Fibroblast of skin of left biceps (primary cell): ENCODE results near the gene FAM193B.
A peak's percentile ranks its signal among the peaks of the same experiment; 100 is the strongest.

Source experiments
- DNase-seq, 2 experiments: peaks; one replicate each; pipeline ENCODE4 v3.0.0-alpha.2; 2013; ENCODE audit warnings: low read depth in 2 of 2

Gene FAM193B

DNA sequence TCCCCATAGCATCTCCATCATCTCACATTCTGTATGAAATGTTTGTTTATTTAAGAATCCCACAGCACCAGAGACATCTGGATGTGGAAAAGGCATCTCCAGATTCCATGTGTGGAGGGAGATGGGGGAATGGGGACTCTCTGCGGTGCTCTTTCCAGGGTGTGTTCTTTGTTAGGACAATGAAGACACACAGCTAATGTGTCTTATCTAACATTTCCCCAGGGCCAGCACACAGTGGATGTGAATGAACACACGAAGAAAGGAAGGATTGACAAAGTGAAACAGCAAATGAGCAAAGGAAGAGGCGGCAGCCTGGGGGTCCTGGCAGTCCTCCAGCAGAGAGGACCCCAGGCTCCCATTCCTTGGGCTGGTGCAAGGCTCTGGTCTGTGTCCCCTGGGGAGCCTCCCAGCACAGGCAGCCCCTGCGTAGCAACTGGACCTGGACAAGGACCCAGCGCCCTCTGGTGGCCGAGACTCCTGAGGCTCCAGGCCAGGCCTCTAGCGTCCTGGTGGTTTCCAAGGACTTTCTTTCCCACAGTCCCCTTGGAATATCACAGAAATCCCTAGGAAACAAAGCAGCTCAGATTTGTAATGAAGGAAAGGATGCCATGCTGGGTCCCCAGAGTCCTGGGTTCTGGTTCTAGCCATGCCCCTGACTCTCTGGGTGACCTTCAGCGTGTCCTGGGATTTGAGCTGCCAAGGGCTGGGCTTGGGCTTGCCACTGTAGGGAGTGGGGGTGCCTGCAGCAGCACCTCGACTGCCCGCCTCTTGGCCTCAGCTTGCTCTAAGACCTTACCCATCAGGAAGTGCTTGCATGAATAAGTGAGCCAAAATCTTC is 53.5 kb downstream of the FAM193B start:
- no peak for DNase-seq

DNA sequence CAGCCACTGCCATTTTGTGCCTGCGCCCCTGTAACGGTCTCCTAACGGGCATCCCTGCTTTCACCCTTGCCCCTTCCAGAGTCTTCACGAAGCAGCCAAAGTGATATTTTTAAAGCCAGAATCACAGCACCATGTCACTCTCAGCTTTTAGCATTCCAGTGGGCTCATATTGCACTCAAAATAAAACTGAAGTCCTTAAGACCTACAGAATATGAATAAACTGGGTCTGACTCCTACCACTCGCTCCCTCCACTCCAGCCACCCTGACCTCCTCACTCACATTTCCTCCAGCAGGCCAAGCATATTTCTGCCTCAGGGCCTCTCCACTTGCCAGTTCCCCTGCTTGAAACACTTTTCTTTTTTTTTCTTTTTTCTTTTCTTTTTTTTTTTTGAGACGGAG is 54.5 kb downstream of the FAM193B start:
- DNase-seq = no peak

DNA sequence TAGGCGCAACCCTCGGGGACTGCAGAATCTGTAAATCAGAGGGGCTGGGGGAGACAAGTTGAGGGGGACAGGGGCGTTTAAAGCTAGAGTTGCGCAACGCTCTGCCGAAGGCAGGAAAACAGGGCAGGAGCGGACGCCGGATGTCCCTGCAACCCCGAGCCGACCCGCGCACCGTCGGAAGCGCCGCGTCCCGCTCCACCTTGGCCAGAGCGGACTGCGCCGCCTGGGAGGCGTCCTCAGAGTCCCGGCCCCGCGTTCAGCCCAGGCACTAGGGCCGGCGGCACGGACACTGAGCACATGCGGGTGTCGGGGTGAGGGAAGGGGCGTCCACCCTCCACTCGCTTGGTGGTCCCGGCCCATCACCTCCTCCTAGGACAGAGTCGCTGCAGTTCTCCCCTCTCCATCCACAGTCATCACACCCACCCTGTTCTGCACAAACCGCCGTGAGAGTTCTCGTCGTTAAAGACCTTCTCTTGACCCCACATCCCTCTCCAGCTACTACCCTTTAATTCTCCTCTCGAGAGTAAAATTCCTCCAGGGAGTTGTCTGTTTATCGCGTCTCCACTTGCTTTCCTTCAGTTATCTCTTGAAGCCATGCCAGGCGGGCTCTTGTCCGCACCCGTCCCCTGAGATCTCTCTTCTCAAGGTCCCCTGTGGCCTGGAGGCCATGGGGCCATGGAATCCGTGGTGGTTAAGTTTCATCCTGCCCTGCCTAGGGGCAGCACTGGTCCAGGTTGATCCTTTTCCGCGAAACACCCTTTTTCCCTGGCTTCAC is 56.2 kb downstream of the FAM193B start:
- no peak for DNase-seq

DNA sequence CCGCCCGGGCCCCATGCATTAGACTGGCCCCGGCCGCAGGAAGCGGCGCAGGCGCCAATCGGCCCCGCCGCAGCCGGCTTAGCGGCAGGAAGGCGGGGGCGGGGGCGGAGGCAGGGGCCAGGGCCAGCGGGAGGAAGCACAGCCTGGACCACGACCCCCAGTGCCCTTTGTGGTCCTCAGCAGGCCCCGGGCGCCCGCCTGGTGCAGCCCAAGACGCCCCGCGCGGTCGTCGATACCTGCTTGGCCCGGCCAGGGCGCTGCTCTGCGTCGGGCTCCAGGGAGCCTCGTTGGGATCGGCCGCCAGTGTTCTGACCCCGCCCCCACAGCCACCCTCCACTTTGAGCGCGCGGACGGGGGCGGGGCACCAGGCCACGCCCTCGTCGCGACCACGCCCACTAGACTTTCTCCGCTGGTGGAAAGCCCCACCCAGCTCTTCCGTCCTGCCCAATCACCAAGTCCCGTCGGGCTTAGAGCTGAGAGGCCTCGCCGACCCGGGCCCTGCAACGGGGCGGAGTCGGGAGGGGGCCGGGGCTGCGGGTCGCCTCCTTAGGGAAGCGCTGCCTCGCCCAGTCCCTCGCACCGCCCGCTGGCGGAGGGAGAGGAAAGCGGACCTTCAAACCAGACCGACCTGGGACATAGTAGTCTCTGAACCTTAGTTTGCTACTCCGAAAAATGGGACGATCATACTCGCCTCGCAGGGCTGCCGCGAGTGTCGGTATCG is 56.9 kb downstream of the FAM193B start, which contains the start of gene PDLIM7:
PDLIM7 (minus strand) TSS at position 313 of the 721 bp plus-strand sequence. CDS start 1,092 bp downstream, outside the sequence.
- DNase-seq = peak; percentile 93 to 95

DNA sequence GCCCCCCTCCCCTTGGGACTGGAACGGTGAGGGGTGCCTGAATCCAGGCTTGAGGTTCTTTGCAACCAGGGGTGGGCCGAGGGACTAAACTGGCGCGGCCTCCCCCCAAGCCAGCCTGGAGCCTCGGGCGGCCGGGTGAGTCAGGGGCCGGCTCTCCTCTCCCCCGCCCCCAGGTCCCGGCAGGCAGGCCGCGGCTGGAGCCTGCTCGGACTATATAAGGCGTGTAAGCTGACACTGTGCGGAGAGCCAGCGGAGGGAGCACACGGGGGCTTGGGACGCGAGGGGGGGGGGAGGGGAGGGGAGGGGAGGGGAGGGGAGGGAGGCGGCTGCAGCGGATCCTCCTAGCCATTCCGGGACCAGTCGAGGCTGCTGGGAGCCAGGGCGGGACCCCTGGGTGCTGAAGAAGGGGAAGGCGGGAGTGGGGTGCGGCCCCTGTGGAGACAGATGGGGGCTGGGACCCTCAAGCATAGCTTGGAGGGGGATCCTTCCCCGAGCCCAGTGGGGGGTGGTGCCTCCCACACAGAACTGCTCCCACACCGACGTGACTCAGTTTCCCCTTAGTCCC is 57.6 kb downstream of the FAM193B start:
- DNase-seq = peak; percentile 90 to 92

DNA sequence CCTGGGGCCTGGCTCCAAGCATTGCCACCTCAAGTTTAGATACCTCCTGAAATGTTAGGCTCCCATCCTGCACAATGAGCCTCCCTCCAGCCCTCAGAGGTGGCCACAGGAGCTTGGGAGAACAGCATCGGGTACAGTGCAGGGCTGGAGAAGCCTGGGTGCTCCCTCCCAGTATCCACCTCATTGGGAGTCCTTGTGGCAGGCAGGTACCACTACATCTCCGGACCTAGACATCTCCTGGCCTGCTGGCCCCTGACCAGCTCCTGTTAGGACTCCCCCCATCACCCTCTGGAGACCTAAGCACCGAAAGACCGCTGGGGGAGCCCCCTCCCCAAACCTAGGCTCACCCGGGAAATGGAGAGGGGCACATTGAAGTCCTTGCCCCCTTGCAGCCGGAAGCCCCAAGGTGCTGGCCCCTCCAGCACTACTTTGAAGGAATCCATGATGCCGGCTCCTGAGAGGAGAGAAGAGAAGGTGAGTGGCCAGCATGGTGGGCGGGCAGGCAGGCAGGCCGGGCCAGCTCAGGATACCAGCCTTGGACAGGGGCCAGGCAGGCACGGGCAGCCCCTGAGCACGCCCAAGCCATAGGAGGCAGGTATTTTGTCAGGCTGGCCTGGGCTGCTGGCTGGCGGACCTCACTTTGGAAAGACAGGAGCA is 58.2 kb downstream of the FAM193B start:
- no peak for DNase-seq

DNA sequence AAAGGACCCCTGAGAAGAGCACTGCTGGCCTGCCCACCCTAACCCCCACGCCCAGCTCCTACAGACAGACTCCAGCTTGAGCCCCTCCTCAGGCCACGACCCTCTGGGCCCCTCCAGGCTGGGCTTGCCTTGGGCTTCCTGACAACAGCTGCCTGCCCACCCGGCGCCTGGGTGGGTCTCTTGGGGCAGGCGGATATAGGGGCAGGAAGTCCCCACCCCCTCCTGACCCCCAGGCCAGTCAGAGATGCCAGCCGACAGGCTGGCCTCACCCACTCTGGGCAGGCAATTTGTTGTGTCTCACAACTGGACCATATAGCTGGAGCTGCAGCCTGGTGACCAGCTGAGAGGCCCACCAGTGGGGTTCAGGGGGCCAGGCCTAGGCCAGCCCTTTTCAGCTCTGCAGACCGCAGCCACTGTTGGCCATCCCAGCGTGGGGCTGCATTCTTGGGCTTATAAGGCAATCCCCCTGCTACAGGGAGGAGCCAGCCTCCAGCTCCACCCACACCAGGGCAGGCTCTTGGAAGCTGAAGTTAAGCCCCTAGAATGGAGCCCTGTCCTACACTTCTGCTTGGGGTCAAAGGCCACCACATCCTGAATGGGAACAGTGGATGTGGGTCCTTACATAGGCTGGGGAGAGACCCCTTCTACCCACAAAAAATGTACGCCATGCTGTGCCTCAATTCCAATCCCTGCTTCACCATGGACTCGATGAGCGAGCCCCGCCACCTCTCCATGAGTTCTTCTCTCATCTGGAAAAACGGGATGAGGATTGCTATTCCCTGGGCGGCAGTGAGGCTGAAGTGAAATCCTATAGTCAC is 58.9 kb downstream of the FAM193B start:
- peak; percentile 72 to 74 for DNase-seq

DNA sequence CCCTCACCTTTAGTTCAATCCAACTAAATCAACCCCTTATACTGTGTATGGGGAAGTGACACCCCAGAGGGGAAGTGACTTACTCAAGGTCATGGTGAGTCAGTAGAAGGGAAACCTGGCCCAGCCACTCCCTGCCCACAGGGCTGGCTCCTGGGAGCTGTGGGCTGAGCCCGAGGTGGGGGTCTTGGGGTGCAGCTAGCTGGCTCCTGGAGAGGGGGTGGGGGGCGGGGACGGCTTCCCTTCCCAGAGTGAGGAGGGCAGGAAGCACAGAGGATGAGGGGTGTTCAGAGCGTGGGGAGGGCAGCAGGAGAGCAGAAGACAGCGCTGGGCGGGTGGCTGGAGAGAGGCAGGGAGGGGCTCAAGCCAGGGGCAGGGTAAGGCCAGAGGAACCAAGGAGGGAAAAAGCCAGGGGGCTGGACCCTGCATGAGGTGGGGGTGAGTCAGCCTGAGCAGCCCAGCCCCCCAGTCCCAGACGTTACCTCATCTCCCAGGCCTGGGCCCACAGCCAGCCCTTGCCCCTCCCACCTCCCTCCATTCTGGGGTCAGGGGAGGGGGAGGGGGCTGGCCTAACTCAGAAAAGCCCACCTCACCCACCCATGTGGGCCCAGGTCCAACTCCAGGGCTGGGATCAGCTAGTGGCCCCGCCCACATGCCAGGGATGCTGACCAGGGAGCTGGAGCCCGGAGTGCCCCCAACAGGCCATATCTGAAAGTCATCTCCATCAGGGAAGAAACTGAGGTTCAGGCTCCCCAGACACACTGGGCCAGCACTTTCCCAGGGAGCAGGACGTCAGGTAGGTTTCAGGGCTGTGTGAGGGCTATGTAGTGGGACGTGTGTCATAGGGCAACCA is 59.8 kb downstream of the FAM193B start:
- peak; percentile 75 to 81 for DNase-seq

DNA sequence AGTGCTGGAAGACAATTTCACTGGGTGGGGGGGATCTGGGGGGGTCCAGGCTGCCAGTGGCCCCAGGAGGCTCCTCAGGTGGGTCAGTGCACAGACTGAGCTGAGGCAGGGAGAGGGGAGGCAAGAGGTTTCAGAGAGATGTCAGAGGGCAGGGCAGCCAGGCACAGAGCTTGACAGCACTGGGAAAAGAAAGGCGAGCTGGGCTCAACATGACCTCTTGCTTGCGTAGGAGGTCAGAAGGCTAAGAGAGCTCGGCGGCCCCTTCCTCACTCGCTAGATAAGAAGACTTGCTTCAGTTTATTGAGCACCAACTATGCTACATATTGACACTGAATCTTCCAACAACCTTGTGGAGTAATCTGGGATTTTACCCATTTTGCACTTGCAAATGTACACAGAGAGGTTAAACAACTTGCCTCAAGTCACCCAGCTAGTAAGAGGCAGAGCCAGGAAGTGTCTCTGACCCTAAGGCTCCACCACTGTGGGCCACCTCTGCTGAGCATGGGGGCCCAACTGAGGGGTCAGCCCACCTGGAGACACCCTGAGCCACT is 60.5 kb downstream of the FAM193B start:
- no peak for DNase-seq

DNA sequence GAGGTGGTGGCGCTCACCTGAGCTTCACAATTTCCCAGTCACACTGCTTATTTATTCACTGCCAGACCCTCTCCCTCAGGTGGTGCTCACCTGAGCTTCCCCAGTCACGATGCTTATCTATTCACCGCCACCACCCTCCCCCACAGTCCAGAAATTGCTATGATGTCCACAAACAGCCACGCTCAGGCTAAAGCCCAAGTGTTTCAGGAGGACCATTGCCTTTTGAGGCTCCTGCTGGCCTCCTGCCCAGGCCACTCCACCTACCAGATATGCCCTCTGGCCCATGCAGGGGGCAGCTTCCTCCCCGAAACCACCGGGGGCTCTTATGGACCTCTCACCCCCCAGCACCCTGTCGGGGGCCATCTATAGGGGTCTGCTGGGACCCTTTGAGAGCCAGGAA is 61.5 kb downstream of the FAM193B start:
- DNase-seq = no peak

DNA sequence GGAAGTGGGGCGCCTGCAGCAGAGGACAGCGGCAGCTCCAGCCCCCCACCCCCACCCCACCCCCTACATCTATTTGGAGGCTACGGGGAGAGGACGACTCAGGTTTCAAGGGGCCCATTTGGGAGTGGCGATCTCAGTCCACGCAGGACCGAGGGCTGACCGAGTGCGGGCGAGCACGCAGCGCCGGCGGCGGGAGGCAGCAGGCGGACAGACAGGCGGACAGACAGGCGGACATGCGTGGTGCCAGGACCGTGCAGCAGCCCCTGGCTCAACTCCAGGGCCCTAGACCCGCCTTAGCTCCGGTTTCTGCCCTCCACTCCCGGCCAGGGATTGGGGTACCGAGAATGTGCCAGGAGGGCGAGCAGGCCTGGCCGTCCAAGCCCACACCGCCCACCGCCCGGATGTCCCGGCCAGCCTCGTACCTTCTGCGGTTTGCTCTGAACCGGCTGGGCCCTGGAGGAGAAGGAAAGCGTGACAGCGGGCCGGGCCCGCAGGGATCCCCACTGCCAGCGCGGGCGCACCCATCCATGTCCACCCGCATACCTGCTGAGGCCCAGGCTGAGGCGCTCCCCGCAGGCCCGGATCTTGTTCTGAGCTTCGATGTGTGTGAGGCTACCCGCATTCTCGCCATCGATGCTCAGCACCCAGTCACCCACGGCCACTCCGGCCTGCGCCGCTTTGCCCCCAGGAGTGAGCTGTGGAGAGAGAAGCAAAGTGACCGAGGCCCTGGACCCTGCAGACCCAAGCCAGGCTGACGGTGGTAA is 62.2 kb downstream of the FAM193B start:
- DNase-seq = no peak

DNA sequence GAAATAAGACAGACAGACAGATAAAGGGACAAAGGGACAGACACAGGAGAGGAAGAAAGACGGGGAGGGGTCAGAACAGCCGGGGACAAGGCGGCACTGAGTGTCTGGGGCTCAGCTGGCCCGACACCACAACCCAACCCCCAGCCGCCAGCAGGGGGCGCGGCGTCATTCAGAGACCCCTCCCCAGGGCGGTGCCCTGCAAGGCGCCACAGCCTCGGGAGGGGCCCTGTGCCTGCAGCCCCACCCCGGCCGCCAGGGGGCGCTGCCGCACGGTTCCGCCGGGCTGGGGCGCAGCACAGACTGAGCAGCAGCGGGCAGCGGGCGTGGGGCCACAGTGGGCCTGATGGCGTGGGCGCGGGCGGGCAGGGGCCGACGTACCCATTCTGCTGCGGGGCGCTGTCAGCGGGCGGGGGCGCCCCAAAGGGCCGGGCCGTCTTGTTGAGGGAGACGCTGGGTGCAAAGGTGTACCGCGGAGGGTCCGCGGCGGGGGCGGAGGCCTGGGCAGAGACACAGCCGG is 62.9 kb downstream of the FAM193B start:
- DNase-seq = no peak

DNA sequence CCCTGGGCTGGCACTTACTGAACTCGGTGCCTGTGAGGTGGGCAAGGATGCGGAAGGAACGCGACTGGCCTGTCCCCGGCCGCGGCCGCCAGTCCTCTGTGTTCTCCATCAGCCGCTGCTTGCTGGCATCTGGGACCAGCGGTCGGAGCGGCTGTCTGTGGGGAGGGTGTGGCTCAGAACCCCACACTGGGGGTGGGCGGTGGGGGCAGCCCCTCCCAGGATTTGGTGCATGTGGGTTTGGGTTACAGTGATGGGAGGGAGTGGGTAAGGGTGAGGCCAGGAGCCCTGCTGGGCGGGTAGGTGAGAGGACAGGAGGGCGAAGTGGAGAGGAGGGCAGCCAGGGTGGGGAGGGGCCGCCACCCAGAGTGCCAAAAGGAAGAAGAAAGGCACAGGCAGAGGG is 63.4 kb downstream of the FAM193B start:
- DNase-seq = no peak

DNA sequence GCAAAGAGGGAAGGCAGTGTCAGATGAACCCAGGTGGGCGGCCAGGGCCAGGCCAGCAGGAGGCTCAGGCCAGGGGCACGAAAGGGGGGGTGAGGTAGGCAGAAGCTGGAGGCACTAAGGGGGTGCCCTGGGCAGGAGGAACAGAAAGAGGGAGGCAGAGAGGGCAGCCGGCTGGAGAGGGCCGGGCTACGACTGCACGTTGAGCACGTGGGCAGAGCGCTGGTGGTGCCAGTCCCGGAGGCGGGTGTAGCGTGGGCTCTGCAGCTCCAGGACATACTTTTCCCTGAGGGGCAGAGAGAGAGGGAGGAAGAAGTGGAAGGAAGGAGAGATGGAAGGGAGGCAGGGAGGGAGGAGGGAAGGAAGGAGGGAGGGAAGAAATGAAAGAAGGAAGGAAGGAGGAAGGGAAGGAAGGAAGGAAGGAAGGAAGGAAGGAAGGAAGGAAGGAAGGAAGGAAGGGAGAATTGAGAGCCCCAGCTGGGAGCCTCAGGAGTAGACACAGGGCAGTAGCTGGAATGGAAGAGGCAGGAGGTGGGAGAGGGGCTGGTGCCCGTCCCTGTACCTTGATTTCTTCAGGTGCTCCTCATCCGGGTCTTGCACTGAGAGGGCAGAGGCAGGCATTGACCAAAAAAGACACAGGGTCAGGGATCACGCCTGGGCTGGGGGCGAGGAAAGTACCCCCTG is 63.9 kb downstream of the FAM193B start:
- DNase-seq = no peak

DNA sequence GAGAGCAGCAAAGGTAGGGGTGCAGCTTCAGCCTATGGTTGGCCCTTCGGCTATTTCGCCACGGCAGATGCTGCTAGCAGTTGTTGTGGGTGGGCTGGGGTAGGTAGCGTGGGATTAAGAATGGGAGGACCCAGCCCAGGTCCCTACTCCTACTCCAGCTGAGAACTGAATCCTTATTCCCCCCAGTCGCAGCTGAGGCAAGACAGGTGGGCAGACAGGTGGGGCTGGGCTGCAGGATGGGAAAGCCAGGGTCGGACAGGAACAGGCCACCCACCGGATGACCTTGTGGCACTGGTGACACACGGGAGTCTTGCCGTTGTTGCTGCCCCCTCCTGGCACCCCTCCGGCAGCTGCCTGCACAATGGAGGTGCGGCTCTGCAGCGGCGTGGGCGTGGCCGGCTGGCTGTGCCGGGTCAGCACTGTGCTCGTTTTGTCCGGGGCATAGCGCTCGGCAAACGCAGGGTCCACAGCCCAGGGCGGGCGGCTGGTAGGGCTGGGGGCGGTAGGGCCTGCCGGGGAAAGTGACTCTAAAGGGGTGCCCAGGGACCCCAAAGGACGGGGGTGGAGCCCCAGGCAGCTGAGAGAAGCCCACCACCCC is 65.1 kb downstream of the FAM193B start:
- no peak for DNase-seq

DNA sequence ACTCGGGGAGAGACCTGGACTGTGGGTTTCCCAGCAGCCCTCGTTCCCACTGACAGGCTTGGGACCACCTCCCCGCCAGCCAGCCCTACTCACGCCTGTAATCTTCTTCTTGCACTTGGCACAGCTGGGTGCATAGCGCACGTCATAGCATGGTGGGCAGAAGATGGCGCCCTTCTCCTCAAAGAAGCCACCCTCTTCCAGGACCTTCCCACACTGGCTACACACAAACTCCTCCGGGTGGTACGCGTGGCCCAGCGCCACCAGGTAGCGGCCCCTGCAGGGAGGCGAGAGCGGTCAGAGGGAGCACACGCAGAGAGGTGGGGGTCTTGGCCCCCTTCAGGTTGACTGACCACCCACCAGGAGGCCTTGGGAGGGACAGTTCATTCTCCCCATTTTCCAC is 66.4 kb downstream of the FAM193B start:
- DNase-seq = no peak

DNA sequence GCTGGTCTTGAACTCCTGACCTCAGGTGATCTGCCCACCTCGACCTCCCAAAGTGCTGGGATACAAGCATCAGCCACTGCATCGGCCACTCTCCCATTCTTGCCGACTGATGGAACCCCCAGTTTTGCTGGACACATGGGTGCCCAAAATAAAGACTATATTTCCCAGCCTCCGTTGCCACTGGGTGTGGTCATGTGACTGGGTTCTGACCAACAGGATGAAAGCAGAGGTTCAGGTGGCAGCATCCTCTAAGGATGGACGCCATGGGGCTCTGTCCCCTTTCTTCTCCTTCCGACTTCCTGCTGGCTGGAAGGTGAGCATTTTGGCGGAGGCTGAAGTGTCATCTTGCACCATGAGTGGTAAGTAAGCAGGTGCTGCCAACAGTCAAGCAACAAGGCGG is 67.2 kb downstream of the FAM193B start:
- no peak for DNase-seq
